H1 (cell line): ENCODE data around the gene SPN. TPM values are rescaled to one million over a fixed set of nuclear protein-coding genes. Genes with fewer than 3 reads are reported as not detected.
"Not testable (repeated sequence)": the region's sequence is repeated elsewhere in the genome, so short reads cannot be mapped to it uniquely, and the experiment has no call there.

Experiments used
- CTCF ChIA-PET: fragments of 300-600 bp; sonication (Branson Sonifier 250); formaldehyde crosslinking; loops from one replicate; lab custom pipeline; 2021; ENCODE audit not compliant: partially characterized antibody; lab: Charles Lee
- POLR2A ChIA-PET: fragments of 300-600 bp; sonication (Branson Sonifier 250); formaldehyde crosslinking; loops from one replicate; lab custom pipeline; 2021; ENCODE audit warnings: inconsistent platforms; ENCODE audit not compliant: partially characterized antibody; lab: Charles Lee
- DNase-seq, 2 experiments: peaks; one replicate each; pipeline versions ENCODE4 v3.0.0 to v3.0.0-alpha.2; 2010 to 2022; ENCODE audit warnings: low spot score in 2 of 2, low read depth in 1 of 2, mixed read lengths in 1 of 2
- FAIRE-seq: peaks from 2 replicates; lab custom pipeline; 2011; peaks lifted over from hg19 to GRCh38; lab: Jason Lieb, UNC
- H2AFZ ChIP-seq: 2 replicates; pipeline ENCODE4 v1.8.1; 2012; ENCODE audit warnings: low read length, inconsistent platforms
- H2AK5ac ChIP-seq: 2 replicates; pipeline ENCODE4 v1.6.1; 2013; ENCODE audit warnings: low read depth, low read length
- H2BK120ac ChIP-seq: replicated peaks from 2 replicates; pipeline ENCODE3; 2013; ENCODE audit warnings: low read depth, low read length, inconsistent platforms
- H2BK12ac ChIP-seq: 2 replicates; pipeline ENCODE4 v1.6.1; 2013; ENCODE audit warnings: low read depth, low read length
- H2BK15ac ChIP-seq: 2 replicates; pipeline ENCODE4 v1.6.1; 2013; ENCODE audit warnings: low read length
- H2BK20ac ChIP-seq: 2 replicates; pipeline ENCODE4 v1.6.1; 2013; ENCODE audit warnings: low read length
- H2BK5ac ChIP-seq: 2 replicates; pipeline ENCODE4 v1.6.1; 2013; ENCODE audit warnings: low read depth, low read length
- H3K14ac ChIP-seq: 2 replicates; pipeline ENCODE4 v1.6.1; 2013; ENCODE audit warnings: inconsistent platforms; ENCODE audit not compliant: insufficient read length
- H3K18ac ChIP-seq: 2 replicates; pipeline ENCODE4 v1.6.1; 2013; ENCODE audit warnings: low read length; ENCODE audit errors: extremely low read depth
- H3K23ac ChIP-seq: 2 replicates; pipeline ENCODE4 v1.6.1; 2013; ENCODE audit warnings: inconsistent platforms; ENCODE audit not compliant: insufficient read length
- H3K23me2 ChIP-seq: 2 replicates; pipeline ENCODE4 v1.6.1; 2013; ENCODE audit warnings: low read depth, low read length
- H3K27ac ChIP-seq: 2 replicates; pipeline ENCODE4 v1.6.1; 2011; ENCODE audit warnings: low read depth, low read length, inconsistent platforms
- H3K27me3 ChIP-seq, 4 experiments: replicated peaks in 1 of 4; 1 replicate in 1 of 4; 2 replicates in 3 of 4; pipeline versions ENCODE4 v1.6.1 to v1.8.1; 2011 to 2013; ENCODE audit warnings: low read length in 3 of 4, mild to moderate bottlenecking in 3 of 4, inconsistent platforms in 2 of 4, mixed read lengths in 2 of 4, moderate library complexity in 1 of 4; ENCODE audit not compliant: control insufficient read depth in 3 of 4, insufficient read depth in 3 of 4; ENCODE audit errors: extremely low read depth in 1 of 4
- H3K36me3 ChIP-seq, 4 experiments: 2 replicates each; pipeline versions ENCODE4 v1.6.1 to v1.8.1; 2011 to 2013; ENCODE audit warnings: mild to moderate bottlenecking in 4 of 4, low read length in 3 of 4, moderate library complexity in 2 of 4, control low read depth in 1 of 4, inconsistent platforms in 1 of 4; ENCODE audit not compliant: insufficient read depth in 4 of 4, control insufficient read depth in 2 of 4
- H3K4ac ChIP-seq: replicated peaks from 2 replicates; pipeline ENCODE3; 2013; ENCODE audit warnings: low read length, low read depth, mixed read lengths, inconsistent platforms; ENCODE audit not compliant: insufficient read length
- H3K4me1 ChIP-seq, 4 experiments: replicated peaks in 1 of 4; 1 replicate in 1 of 4; 2 replicates in 3 of 4; pipeline versions ENCODE4 v1.6.1 to v1.8.1; 2011 to 2013; ENCODE audit warnings: low read length in 3 of 4, inconsistent platforms in 2 of 4, mixed read lengths in 1 of 4; ENCODE audit not compliant: insufficient read depth in 4 of 4, control insufficient read depth in 3 of 4
- H3K4me2 ChIP-seq, 2 experiments: 2 replicates each; pipeline versions ENCODE4 v1.6.1 to v1.8.1; 2011 to 2013; ENCODE audit warnings: low read depth in 2 of 2, low read length in 2 of 2, control low read depth in 1 of 2, inconsistent platforms in 1 of 2, mild to moderate bottlenecking in 1 of 2; ENCODE audit not compliant: insufficient read depth in 1 of 2
- H3K4me3 ChIP-seq, 4 experiments: fragments of 200-600, 300-600 bp in 1 of 4; sonication (generic), shearing (Covaris generic), sonication (Bioruptor Twin) in 1 of 4; 2 replicates each; pipeline versions ENCODE4 v1.5.1 to v1.8.1; 2011 to 2016; ENCODE audit warnings: low read length in 4 of 4, low read depth in 3 of 4, control low read depth in 2 of 4, inconsistent platforms in 2 of 4, mild to moderate bottlenecking in 2 of 4, mixed read lengths in 1 of 4, moderate library complexity in 1 of 4; ENCODE audit not compliant: insufficient read depth in 2 of 4; ENCODE audit errors: extremely low read depth in 1 of 4
- H3K56ac ChIP-seq: replicated peaks from 2 replicates; pipeline ENCODE3; 2013; ENCODE audit warnings: low read depth, mild to moderate bottlenecking, mixed read lengths, low read length, inconsistent platforms; ENCODE audit not compliant: insufficient read length
- H3K79me1 ChIP-seq: 2 replicates; pipeline ENCODE4 v1.6.1; 2013; ENCODE audit warnings: low read depth, low read length, control low read depth
- H3K79me2 ChIP-seq, 2 experiments: 2 replicates each; pipeline versions ENCODE4 v1.6.1 to v1.8.1; 2012 to 2013; ENCODE audit warnings: low read length in 2 of 2, mild to moderate bottlenecking in 2 of 2, inconsistent platforms in 1 of 2; ENCODE audit not compliant: insufficient read depth in 2 of 2, control insufficient read depth in 1 of 2
- H3K9ac ChIP-seq, 4 experiments: replicated peaks in 1 of 4; 1 replicate in 1 of 4; 2 replicates in 3 of 4; pipeline versions ENCODE4 v1.6.1 to v1.8.1; 2011 to 2013; ENCODE audit warnings: low read depth in 3 of 4, low read length in 3 of 4, control low read depth in 2 of 4, mild to moderate bottlenecking in 2 of 4, moderate library complexity in 2 of 4, inconsistent platforms in 1 of 4; ENCODE audit errors: extremely low read depth in 1 of 4
- H3K9me3 ChIP-seq, 2 experiments: 2 replicates each; pipeline versions ENCODE4 v1.6.1 to v1.8.1; 2012 to 2013; ENCODE audit warnings: mild to moderate bottlenecking in 2 of 2, moderate library complexity in 2 of 2, control low read depth in 1 of 2, inconsistent platforms in 1 of 2, low read depth in 1 of 2, low read length in 1 of 2, mixed read lengths in 1 of 2; ENCODE audit not compliant: insufficient read depth in 2 of 2
- H4K20me1 ChIP-seq, 2 experiments: replicated peaks in 1 of 2; 2 replicates each; pipeline versions ENCODE3 to v1.8.1; 2011 to 2013; ENCODE audit warnings: inconsistent platforms in 2 of 2, low read length in 2 of 2, mild to moderate bottlenecking in 1 of 2; ENCODE audit not compliant: insufficient read depth in 2 of 2, control insufficient read depth in 1 of 2
- H4K5ac ChIP-seq: 2 replicates; pipeline ENCODE4 v1.6.1; 2013; ENCODE audit warnings: low read length, low read depth, mixed read lengths, inconsistent platforms; ENCODE audit not compliant: insufficient read length
- H4K8ac ChIP-seq: 2 replicates; pipeline ENCODE4 v1.8.0; 2013; ENCODE audit warnings: mild to moderate bottlenecking, moderate library complexity, low read length, inconsistent platforms; ENCODE audit not compliant: insufficient read depth; ENCODE audit errors: extremely low read depth
- H4K91ac ChIP-seq: replicated peaks from 2 replicates; pipeline ENCODE3; 2013; ENCODE audit warnings: low read length, mixed read lengths, inconsistent platforms; ENCODE audit not compliant: insufficient read length
- whole genome bisulfite sequencing, 2 experiments: shearing (Covaris generic) in 1 of 2; methylation state at CpG; one replicate each; pipeline versions ENCODE4 v1.1.6 to v1.1.7; 2013 to 2015; ENCODE audit warnings: low lambda C conversion rate in 2 of 2, mixed read lengths in 2 of 2, inconsistent platforms in 1 of 2, low coverage in 1 of 2, missing lambda C conversion rate in 1 of 2; ENCODE audit not compliant: insufficient replicate concordance in 2 of 2, insufficient coverage in 1 of 2, insufficient read length in 1 of 2; ENCODE audit errors: extremely low coverage in 1 of 2, missing lambda C conversion rate in 1 of 2; 5-methylcytosine and 5-hydroxymethylcytosine counted together
- polyA plus RNA-seq, 7 experiments: library from polyadenylated mRNA; depleted of rRNA in 3 of 7; stranded (reverse) in 5 of 7; unstranded in 2 of 7; fragments of >200 nt in 5 of 7; fragments of 200-250 nt in 2 of 7; gene quantifications; 1 replicate in 5 of 7; 2 replicates in 1 of 7; 4 replicates in 1 of 7; pipeline versions ENCODE4 v1.2.1 to v1.2.3, GENCODE V29; 2011 to 2013; ENCODE audit warnings: missing spikeins in 2 of 7, mixed read lengths in 2 of 7
- total RNA-seq: library from RNA; stranded (reverse); fragmentation: NEBNext Ultra II Directional; extraction: Animal tissue kit (Norgen Biotek cat#: 25700); gene quantifications from 2 replicates; pipeline ENCODE4 v1.2.1, GENCODE V29; 2021

SPN gene
- total and polyA plus RNA-seq, 2 of the 8 experiments (the other 6 are each of a cell fraction or from before 2014, with no cell fraction given): 1.5 to 1.8 TPM

DNA sequence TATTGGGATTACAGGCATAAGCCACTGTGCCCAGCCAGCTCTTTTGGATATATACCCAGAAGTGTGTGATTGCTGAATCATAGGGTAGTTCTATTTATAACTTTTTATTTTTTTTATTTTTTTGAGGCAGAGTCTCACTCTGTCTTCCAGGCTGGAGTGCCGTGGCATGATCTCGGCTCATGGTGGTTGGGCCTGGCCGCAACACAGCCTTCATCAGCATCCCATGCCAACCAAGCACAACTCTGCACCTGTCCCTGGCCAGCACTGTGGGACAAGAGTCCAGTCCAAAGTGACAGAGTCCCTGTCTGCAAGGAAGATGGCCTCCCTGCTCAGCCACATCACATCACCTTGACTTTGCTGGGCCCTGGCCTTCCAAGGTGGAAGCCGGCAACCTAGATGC, 37.9 kb upstream of the SPN start:
- CTCF ChIA-PET, H3K4me3 ChIP-seq, H2AFZ ChIP-seq, H3K36me3 ChIP-seq, H3K79me2 ChIP-seq, H3K4ac ChIP-seq, H3K9me3 ChIP-seq, H3K18ac ChIP-seq, H4K91ac ChIP-seq, POLR2A ChIA-PET, H3K27ac ChIP-seq, H3K4me1 ChIP-seq, H2BK5ac ChIP-seq, H2BK15ac ChIP-seq, H3K9ac ChIP-seq, H3K4me2 ChIP-seq, H2BK20ac ChIP-seq, H3K79me1 ChIP-seq, H3K23ac ChIP-seq, H4K20me1 ChIP-seq, FAIRE-seq, DNase-seq, H3K56ac ChIP-seq, H3K27me3 ChIP-seq, H2BK12ac ChIP-seq, H3K23me2 ChIP-seq, H3K14ac ChIP-seq, H4K5ac ChIP-seq, H2AK5ac ChIP-seq, H4K8ac ChIP-seq, H2BK120ac ChIP-seq: not testable (repeated sequence)
- WGBS, 2 experiments: 98% methylated on average over 4 of the region's 4 CpGs; no CpG with 5 or more reads in 1 of the 2 experiments

DNA sequence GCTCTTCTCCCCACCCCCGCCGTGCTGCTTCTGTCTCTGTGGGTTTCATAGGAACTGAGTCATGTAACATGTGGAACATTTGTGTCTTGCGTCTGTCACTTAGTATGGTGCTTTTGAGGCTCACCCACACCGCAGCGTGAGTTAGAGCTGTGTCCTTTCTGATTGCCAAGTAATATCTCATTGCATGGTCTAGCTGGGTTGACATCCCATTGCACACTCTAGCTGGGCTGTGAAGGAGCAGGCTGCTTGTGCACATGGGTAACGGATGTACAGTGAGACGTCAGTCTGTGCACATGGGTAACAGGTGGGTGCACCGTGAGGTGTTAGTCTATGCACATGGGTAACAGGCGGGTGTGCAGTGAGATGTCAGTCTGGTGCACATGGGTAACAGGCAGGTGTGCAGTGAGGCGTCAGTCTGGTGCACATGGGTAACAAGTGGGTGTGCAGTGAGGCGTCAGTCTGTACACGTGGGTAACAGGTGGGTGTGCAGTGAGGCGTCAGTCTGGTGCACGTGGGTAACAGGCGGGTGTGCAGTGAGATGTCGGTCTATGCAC, 36.2 kb upstream of the SPN start:
- H3K4me3 ChIP-seq, H3K56ac ChIP-seq, H4K5ac ChIP-seq, H3K4ac ChIP-seq, H3K23me2 ChIP-seq, H3K4me1 ChIP-seq, H3K27ac ChIP-seq, H3K9ac ChIP-seq, H3K79me2 ChIP-seq, H3K9me3 ChIP-seq, CTCF ChIA-PET, H3K27me3 ChIP-seq, H4K20me1 ChIP-seq, FAIRE-seq, H3K79me1 ChIP-seq, H3K14ac ChIP-seq, H4K8ac ChIP-seq, H3K23ac ChIP-seq, H2BK15ac ChIP-seq, H2BK5ac ChIP-seq, H2BK12ac ChIP-seq, H2AK5ac ChIP-seq, H3K36me3 ChIP-seq, H2BK20ac ChIP-seq, H2AFZ ChIP-seq, POLR2A ChIA-PET, H3K18ac ChIP-seq, H2BK120ac ChIP-seq, H4K91ac ChIP-seq, H3K4me2 ChIP-seq, DNase-seq: not testable (repeated sequence)
- WGBS, 2 experiments: 89% methylated on average over 13 of the region's 16 CpGs; no CpG with 5 or more reads in 1 of the 2 experiments
